T-helper 2 cell (primary cell): ENCODE data around the gene MALRD1.

Experiments used
- DNase-seq, 5 experiments: peaks; one replicate each; pipeline versions ENCODE4 v3.0.0 to v3.0.0-alpha.2; 2012 to 2022

The MALRD1 gene

DNA sequence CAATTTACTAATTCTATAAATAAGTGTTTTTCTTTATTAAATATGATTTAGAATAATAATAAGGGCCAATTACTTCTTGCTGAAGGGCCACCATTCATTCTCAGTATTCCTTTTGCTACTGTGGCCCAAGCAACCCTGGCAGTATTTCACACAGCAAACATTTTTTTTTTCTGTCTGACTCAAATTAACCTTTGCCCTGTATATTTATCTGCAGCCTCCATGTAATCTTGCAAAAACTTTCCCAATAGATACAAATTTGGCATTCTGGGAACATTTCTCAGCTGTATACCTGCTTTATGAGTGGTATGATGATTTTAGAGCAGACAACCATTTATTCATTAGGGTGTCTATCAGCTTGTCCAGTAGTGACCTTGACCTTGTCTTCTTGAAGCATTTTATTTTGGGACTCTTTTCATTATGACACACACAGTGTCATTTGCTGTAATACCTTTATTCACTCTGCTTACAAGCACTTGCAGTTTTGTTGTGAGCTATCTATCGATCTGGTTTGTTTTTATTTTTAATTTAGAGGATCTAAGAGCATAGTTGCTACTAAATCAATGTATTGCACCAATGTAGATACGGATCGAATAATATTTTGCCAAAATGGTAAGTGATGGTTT, 607.9 kb downstream of the MALRD1 start:
- no peak for DNase-seq

DNA sequence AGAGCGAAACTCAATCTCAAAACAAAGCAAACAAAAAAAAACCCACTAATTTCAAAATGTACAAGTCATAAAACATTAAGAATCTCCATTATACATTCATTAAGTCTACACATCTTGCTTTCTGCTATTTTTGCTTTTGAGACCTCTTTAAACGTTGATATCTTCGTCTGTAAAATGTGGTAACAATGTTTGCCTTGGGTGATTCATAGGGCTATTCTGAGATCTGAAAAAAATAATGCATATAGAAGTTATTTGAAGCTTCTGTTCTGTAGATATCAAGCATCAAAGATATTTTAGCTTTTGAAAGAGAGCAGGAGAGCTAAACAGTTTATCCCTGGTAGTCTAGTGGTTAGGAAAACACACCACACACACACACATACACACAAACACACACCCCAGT, 609.5 kb downstream of the MALRD1 start:
- DNase-seq, result no peak

DNA sequence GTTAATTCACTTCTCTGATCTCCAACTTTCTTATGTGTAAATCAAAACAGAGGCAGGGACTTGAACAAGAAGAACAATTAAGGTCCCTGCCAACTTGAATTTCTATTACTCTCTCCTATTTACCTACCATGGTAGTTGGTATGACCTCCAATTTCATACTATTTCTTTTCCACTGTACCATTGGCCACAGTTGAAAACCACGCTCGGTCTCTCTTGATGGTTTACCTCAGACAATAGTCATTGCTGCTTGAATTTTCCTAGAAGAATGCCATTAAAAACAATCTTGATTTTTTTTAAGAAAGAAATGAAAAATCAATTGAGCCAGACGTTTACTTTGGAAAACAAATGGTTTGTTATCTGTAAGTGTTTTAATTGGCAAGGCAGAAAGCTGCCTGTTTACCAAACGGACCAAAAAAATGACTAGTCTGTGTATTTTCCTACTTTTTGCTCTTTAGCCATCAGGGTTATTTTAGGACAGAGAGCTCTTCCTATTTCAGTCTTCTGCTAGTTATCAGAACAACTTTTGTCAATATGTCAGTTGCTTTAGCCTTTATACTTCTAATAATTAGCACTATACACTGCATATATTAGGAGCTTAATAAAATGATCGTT, 610.1 kb downstream of the MALRD1 start:
- no peak for DNase-seq

DNA sequence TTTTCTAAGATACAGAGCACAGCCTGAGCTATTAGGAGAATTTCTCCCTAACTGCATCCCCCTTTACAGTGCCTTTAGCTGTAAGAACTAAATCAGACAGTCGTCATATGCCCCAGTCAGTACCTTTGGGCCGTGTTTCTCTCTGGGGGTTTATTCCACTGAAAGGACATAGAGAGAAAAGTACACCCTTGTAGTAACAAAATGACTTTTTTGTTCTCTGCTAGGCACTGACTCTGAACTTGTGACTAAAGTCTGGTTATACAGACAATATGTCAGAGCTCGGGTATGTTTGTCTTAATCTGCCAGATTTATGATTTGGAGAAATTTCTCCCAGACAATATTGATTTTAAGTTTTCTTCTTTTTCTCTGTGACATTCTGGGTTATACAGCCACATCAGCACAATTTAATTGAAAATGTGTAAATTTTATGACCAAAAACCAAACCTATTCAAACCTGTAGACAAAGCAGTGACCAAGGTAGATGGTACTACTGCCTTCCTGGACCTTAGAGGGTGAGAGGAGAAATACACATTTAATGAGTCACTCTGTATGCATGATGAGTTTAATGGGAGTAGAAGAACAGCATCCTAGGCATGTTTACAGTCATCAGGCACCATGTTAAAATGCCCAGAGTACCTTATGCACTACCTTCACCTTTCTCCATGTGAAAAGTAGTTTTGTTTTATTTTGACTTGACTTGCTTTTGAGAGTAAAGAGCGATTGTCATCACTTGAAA, 611.5 kb downstream of the MALRD1 start:
- no peak for DNase-seq

GRCh38 chr10:19663344-19663743, 614.7 kb downstream of the MALRD1 start:
- DNase-seq, result no peak

GRCh38 chr10:19668116-19668515, 619.5 kb downstream of the MALRD1 start:
- DNase-seq, result no peak

DNA sequence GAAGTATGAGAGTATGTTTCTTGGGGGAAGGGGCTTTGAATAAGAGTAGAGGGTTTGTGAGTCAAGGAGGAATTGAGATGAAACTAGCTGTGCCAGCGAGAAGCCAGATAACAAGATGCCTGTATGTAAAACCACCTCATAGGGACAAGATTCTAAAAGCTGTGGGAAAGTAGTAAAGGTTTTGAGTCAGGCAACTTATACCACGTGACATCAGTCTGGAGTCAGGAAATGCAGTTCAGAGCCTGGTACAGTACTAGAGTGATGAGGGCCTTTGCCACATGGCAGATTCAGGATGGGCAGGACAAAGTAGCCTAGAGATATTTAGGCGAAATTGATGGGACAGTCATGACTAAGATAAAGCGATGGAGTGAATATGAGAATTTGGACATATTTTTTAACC, 627.5 kb downstream of the MALRD1 start:
- DNase-seq, result no peak

GRCh38 chr10:19683356-19683755, 634.8 kb downstream of the MALRD1 start:
- DNase-seq, result no peak

GRCh38 chr10:19683960-19684359, 635.4 kb downstream of the MALRD1 start:
- DNase-seq, result no peak

GRCh38 chr10:19688344-19688743, 639.7 kb downstream of the MALRD1 start:
- no peak for DNase-seq

DNA sequence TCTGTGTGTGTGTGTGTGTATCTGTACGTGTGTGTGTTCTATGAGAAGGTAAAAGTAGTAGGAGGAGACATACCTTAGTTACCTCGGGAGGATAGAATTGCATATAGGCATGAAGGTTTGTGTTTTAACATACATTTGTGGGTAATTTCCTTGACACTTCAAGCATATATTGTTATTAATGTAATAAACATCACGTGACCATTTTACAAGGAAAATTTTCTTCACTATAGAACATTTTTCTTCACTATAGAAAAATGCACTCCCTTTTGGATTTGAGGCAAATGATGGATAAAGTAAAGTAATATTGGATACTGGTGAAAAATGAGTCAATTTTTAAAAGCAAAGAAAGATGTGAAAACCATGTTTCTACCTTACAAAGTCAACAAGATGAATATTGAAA, 640.6 kb downstream of the MALRD1 start:
- DNase-seq, result no peak

DNA sequence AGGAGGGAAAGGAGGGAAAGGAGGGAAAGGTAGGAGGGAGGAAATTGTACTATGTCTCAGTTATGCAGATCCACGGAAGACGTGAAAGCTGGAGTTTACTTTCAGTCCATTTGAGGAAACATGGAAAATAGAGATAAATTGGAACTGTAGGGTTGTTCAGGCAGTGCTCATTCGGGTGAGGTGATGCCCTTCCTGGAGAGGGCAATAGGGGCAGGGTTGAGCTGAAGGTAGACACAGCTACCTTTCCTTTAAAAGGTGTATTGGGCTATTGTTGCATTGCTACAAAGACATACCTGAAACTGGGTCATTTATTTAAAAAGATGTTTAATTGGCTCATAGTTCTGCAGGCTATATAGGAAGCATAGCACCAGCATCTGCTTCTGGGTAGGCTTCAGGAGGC, 650.7 kb downstream of the MALRD1 start:
- no peak for DNase-seq

GRCh38 chr10:19701427-19702052, 652.9 kb downstream of the MALRD1 start:
- no peak for DNase-seq

DNA sequence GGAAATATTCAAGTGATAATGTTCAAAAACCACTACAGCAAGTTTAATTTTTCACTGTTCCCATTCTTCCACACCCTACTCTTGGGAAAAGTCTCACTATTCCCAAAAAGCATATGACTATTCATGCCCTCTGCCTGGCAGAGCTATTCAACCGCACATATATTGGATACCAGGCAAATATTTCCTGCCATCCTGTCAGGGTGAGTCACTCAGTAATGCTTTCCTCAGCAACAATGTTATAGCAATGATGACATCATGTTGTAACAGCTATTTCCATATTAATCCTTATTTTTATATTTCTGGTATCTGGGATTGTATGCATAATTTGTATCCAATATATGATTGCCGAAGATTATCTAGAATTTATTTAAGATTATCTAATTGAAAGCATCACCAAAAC, 653.6 kb downstream of the MALRD1 start:
- DNase-seq, result no peak

- no peak for DNase-seq
These were observed 655.9 kb downstream of the MALRD1 start for GRCh38 chr10:19704544-19704943.

DNA sequence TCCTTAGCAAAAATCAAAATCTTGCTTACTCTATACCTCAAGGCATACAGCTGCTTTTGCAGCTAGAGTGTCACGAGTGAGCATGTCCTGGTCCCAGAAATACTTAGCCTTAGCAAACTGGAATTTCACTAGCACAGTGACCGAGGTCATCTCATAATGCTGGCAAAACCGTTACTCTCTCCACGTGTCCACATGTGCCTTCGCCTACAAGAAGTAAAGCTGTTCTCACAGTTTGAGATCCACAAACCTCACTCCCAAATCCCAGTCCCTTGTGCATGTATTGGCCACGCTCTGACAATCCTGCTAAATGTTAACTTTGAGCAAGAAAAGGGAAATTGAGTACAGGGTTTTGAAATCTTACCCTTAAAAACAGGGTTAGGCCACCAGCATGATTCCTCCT, 656.6 kb downstream of the MALRD1 start:
- no peak for DNase-seq

DNA sequence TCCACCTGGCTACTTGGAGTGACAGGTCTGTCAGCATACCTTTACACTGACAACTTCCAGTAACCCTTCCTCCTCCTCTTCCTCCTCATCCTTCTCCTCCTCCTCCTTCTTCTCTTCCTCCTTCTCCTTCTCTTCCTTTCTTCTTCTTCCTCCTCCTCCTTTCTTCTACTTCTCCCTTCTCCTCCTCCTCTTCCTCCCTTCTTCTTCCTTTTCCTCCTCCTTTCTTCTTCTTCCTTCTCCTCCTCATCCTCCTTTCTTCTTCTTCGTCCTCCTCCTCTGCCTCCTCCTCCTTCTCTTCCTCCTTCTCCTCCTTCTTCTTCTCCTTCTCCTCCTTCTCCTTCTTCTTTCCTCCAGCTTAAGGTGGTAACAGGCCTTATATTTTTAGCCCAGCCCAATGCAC, 658.3 kb downstream of the MALRD1 start:
- DNase-seq, result no peak

- DNase-seq, result no peak
These were observed 658.8 kb downstream of the MALRD1 start for GRCh38 chr10:19707376-19707775.

GRCh38 chr10:19708031-19708430, 659.4 kb downstream of the MALRD1 start:
- no peak for DNase-seq

DNA sequence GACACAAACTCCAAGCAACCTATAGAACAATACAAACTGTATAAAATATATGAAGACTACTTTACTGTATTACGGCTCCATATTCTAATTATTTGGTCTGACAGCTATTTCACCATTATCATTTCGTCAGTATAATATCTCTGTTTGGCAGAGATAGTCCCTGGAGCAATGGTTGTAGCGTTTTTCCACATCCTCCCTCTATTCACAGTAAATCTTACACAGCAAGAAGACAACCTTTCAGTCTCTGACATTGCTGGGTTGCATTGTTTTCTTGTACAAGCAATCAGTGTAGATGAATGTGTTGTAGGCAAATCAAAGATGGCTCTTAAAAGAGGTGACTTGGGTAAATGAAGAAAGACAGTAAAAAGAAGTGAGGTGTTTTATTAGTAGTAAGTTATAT, 662.0 kb downstream of the MALRD1 start:
- no peak for DNase-seq

DNA sequence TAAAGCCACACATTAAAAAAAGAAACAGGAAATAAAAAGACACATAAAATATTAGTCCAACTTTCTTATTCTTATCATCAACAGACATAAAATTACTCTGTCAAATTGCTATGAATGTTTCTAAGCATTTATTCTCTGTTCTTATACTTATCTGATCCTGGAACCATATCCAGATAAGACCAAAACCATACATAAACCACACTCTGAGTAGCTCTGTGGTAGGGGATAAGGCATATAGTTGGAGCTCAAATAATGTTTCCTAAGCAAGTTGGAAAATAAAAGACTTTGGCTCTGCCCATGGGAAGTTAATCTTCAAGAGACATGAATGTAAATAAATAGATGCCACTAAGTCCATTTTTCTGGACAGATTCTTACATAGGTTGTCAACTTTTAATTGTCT, 664.6 kb downstream of the MALRD1 start:
- no peak for DNase-seq

DNA sequence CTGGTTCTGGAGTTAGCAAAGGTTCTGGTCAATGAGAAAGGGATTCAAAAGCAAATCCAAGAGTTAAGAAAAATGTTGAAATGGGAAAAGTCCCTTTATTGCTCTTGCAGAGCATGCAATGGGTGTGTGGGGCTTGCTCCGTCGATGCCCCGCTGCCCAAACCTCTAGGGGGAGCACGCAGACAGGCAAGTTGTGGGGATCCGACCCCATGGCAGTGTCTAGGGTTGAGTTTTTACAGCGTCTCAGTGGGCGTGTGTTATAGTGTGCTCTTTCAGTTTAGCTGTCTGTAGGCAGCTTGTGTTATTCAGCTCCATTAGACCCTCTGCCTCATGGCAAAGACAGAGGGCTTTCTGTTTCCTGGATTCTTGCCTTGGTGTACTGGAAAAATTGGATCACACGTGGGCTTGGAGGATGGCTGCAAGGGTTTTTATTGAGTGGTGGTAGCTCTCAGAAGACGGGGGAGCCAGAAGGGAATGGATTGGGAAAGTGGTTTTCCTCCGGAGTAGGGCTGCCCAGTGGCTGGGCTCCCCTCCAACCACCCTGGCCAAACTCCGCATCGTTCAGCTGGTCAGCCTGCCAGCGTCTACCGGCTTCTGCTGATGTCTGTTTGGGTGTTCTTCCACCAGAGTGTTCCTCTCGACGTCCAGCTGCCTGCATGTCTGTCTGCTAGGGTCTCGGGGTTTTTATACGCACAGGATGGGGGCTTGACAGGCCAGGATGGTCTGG, 665.4 kb downstream of the MALRD1 start:
- DNase-seq, result no peak

DNA sequence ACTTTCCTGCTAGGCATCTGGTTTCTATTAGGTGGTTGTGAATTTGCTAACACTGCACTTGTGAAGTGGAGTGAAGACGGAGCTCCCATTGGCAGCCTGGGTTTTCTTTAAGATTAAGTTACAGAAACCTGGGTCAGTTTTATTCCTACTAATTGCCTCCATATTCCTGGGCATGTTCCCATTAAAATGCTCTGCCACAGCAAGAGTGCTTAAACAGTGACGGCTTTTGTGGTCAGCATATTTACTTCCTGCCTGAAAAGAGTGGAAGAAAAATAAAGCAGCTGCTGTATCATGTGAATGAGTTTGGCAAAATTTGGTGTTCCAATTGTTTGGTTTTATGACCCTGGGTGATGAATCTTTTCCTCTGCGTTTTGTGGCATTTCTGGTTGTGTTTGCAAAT, 670.7 kb downstream of the MALRD1 start:
- no peak for DNase-seq
